HL-60 (cell line): ENCODE results near the gene CORO6.

ENCODE experiments used
- DNase-seq, 2 experiments: peaks; one replicate each; pipeline ENCODE4 v3.0.0-alpha.2; 2010 to 2020; ENCODE audit warnings: low read depth in 1 of 2, low spot score in 1 of 2
- H3K27ac ChIP-seq: fragments of 250-450 bp; sonication (Bioruptor Pico); replicated peaks from 2 replicates; pipeline ENCODE4 v1.5.1; 2020; ENCODE audit warnings: mild to moderate bottlenecking, moderate library complexity
- H3K27me3 ChIP-seq: fragments of 250-450 bp; sonication (Bioruptor Pico); 2 replicates; pipeline ENCODE4 v1.5.1; 2021; ENCODE audit warnings: mild to moderate bottlenecking, moderate library complexity; ENCODE audit not compliant: insufficient read depth, poor library complexity, severe bottlenecking
- H3K4me3 ChIP-seq: replicated peaks from 2 replicates; pipeline ENCODE4 v1.5.1; 2011; ENCODE audit warnings: mild to moderate bottlenecking, control low read depth, low read length; ENCODE audit not compliant: insufficient read depth
- CTCF ChIP-seq: IDR thresholded peaks from one replicate; pipeline ENCODE4 v1.5.1; 2011; ENCODE audit warnings: low read length, control low read depth, inconsistent platforms; ENCODE audit not compliant: insufficient read depth
- GABPA ChIP-seq: IDR thresholded peaks from 2 replicates; pipeline ENCODE4 v1.6.1; 2012; ENCODE audit warnings: low read depth
- POLR2AphosphoS5 ChIP-seq: IDR thresholded peaks from 2 replicates; pipeline ENCODE4 v1.6.1; 2012; ENCODE audit warnings: low read depth
- REST ChIP-seq: IDR thresholded peaks from 2 replicates; pipeline ENCODE4 v1.6.1; 2012; ENCODE audit warnings: low read depth; ENCODE audit not compliant: insufficient replicate concordance
- SPI1 ChIP-seq: IDR thresholded peaks from 2 replicates; pipeline ENCODE4 v1.6.1; 2012; ENCODE audit warnings: low read depth, mild to moderate bottlenecking, borderline replicate concordance

The CORO6 gene

GRCh38 chr17:29625037-29625750 is 2.5 kb upstream of the CORO6 start:
- no peak for DNase-seq
- Histone ChIP-seq H3K27ac (no peak overlapping the region), H3K4me3 (no peak overlapping the region), H3K27me3 (peaks cover 4% of the 10 kb centered on the region)
- TF ChIP-seq REST (no peak), POLR2AphosphoS5 (0 out of 2 replicates have a peak, but pooled peaks have one; percentile 16)

GRCh38 chr17:29624586-29624985 is 1.9 kb upstream of the CORO6 start:
- Histone ChIP-seq H3K4me3 (no peak overlapping the region), H3K27ac (no peak overlapping the region), H3K27me3 (peaks cover 4% of the 10 kb centered on the region)
- DNase-seq = no peak
- TF ChIP-seq REST (no peak), POLR2AphosphoS5 (no peak), SPI1 (no peak), CTCF (no peak), GABPA (no peak)

GRCh38 chr17:29623283-29623647 is 553 bp upstream of the CORO6 start:
- H3K27me3 ChIP-seq = peaks cover 4% of the 10 kb centered on the region
- H3K4me3 ChIP-seq = peak overlapping the region; percentile 75
- no peak overlapping the region for H3K27ac ChIP-seq
- no peak for DNase-seq
- no peak for TF ChIP-seq POLR2AphosphoS5
- no peak for TF ChIP-seq REST
- no peak for TF ChIP-seq GABPA
- TF ChIP-seq SPI1 = no peak
- no peak for TF ChIP-seq CTCF
